ENCODE data around the gene ATL3. TPM values are rescaled to one million over a fixed set of nuclear protein-coding genes. Genes with fewer than 3 reads are reported as not detected.

Gene ATL3
- total and polyA plus RNA-seq, 12 donors = 12.3 to 110 (median 66.4) TPM

GRCh38 chr11:63599211-63600122, 71.7 kb downstream of the ATL3 start:
- no peaks in the 10 kb centered on the region for H3K27me3 ChIP-seq
- WGBS, 4 donors = 76 to 91% (median 85%) methylated on average over 7 of the region's 7 CpGs
- H3K36me3 ChIP-seq (replicated peaks in 1 of 2) = peaks cover 0 to 15% of the 10 kb centered on the region in 2 donors
- peak in 2 of 7 donors; percentile 18 to 30 for DNase-seq
- intact Hi-C loops (cut with DNase I) = no loop called here
- no peak overlapping the region for H3K4me3 ChIP-seq
- no peak for TF ChIP-seq POLR2A (IDR thresholded peaks at IDR 0.05)
- TF ChIP-seq, protein P1, sequence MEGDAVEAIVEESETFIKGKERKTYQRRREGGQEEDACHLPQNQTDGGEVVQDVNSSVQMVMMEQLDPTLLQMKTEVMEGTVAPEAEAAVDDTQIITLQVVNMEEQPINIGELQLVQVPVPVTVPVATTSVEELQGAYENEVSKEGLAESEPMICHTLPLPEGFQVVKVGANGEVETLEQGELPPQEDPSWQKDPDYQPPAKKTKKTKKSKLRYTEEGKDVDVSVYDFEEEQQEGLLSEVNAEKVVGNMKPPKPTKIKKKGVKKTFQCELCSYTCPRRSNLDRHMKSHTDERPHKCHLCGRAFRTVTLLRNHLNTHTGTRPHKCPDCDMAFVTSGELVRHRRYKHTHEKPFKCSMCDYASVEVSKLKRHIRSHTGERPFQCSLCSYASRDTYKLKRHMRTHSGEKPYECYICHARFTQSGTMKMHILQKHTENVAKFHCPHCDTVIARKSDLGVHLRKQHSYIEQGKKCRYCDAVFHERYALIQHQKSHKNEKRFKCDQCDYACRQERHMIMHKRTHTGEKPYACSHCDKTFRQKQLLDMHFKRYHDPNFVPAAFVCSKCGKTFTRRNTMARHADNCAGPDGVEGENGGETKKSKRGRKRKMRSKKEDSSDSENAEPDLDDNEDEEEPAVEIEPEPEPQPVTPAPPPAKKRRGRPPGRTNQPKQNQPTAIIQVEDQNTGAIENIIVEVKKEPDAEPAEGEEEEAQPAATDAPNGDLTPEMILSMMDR (IDR thresholded peaks at IDR 0.05) = no peak
- H3K9me3 ChIP-seq (replicated peaks in 1 of 3) = no peaks in the 10 kb centered on the region
- peaks cover 12 to 15% of the 10 kb centered on the region in 2 donors for H3K4me1 ChIP-seq (replicated peaks in 1 of 2)
- no peak overlapping the region for H3K27ac ChIP-seq

DNA sequence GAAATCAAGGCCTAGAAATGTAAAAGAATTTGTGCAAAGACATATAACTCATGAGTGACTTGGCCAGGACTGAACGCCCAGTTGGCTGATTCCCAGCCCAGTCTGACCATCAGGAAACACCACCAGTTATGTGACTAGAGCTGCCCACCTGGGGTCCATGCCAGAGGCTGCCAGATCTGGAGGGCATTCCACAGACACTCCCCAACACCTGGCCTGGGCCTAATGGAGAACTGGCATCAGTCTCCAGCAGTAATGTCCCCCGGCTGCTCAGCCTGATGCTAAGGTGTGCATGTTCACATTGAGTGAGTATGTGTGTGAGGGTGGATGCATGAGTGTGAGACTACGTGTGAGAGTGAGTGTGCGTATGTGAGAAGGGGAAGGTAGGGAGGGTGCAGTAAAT, 72.6 kb downstream of the ATL3 start:
- intact Hi-C loops (cut with DNase I) = no loop called here
- Histone ChIP-seq H3K4me3 (no peak overlapping the region), H3K36me3 (replicated peaks in 1 of 2) (peaks cover 0 to 15% of the 10 kb centered on the region in 2 donors), H3K27me3 (no peaks in the 10 kb centered on the region), H3K9me3 (replicated peaks in 1 of 3) (no peaks in the 10 kb centered on the region), H3K4me1 (replicated peaks in 1 of 2) (peaks cover 12 to 15% of the 10 kb centered on the region in 2 donors), H3K27ac (no peak overlapping the region)
- 83 to 94% (median 87%) methylated on average over 3 to 4 of the region's 4 CpGs for WGBS, 4 donors
- DNase-seq = peak in 2 of 7 donors; percentile 2 to 44
- TF ChIP-seq, protein P1 (IDR thresholded peaks at IDR 0.05) = no peak
- no peak for TF ChIP-seq POLR2A (IDR thresholded peaks at IDR 0.05)

DNA sequence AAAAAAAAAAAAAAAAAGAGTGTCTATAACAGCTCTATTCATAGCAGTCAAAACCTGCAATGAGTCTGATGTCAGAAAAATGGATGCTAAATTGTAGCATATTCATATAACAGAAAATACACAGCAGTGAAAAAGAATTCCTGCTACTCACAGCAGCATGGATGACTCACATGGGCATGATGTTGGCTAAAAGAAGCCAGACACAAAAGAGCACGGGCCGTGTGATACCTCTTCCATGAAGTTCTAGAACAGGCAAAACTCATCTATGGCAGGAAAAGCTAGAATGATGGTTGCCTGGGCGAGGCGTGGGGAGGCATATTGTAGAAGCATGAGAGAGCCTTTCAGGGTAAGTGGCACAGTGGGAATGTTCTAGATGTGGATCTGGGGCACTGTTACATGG, 75.9 kb downstream of the ATL3 start:
- H3K4me3 ChIP-seq = no peak overlapping the region
- H3K27me3 ChIP-seq = no peaks in the 10 kb centered on the region
- TF ChIP-seq, protein P1 (IDR thresholded peaks at IDR 0.05) = no peak
- no peak for TF ChIP-seq POLR2A (IDR thresholded peaks at IDR 0.05)
- H3K36me3 ChIP-seq (replicated peaks in 1 of 2) = peaks cover 0 to 17% of the 10 kb centered on the region in 2 donors
- H3K27ac ChIP-seq = no peak overlapping the region
- intact Hi-C loops (cut with DNase I) = no loop called here
- no peaks in the 10 kb centered on the region for H3K4me1 ChIP-seq (replicated peaks in 1 of 2)
- no peaks in the 10 kb centered on the region for H3K9me3 ChIP-seq (replicated peaks in 1 of 3)
- peak in 3 of 7 donors; percentile 8 to 41 (median 38) for DNase-seq
- 77 to 86% (median 83%) methylated on average over 4 of the region's 4 CpGs for WGBS, 4 donors

DNA sequence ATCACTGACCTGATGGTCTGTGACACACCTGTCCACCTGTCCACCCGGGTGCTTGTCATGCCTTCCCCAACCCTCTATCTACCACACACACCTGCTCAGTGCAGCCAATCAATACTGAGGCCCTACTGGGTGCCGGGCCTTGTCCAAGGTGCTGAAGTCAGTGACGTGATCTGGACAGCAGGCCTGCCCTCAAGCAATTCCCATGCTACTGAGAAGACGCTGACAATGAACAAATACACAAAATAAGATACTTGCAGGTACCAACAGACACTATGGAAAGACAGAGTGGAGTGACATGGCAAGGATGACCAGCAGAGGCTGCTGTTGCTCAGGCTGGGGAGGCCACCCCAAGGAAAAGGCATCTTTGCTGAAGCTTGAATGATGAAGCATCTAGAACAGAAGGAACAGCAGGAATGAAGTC, 78.2 kb downstream of the ATL3 start:
- intact Hi-C loops (cut with DNase I) = no loop called here
- Histone ChIP-seq H3K27me3 (no peaks in the 10 kb centered on the region), H3K27ac (no peak overlapping the region), H3K4me1 (replicated peaks in 1 of 2) (no peaks in the 10 kb centered on the region), H3K4me3 (no peak overlapping the region), H3K36me3 (replicated peaks in 1 of 2) (peaks cover 0 to 26% of the 10 kb centered on the region in 2 donors), H3K9me3 (replicated peaks in 1 of 3) (no peaks in the 10 kb centered on the region)
- no peak for TF ChIP-seq POLR2A (IDR thresholded peaks at IDR 0.05)
- TF ChIP-seq, protein P1 (IDR thresholded peaks at IDR 0.05) = peak; percentile 17 to 65 (median 54)
- peak in 2 of 7 donors; percentile 18 to 24 for DNase-seq
- 75 to 100% (median 79%) methylated on average over 3 to 4 of the region's 4 CpGs for WGBS, 4 donors

Data from adrenal gland (tissue), 12 donors.